ENCODE results near the gene OR1A1.

DNA sequence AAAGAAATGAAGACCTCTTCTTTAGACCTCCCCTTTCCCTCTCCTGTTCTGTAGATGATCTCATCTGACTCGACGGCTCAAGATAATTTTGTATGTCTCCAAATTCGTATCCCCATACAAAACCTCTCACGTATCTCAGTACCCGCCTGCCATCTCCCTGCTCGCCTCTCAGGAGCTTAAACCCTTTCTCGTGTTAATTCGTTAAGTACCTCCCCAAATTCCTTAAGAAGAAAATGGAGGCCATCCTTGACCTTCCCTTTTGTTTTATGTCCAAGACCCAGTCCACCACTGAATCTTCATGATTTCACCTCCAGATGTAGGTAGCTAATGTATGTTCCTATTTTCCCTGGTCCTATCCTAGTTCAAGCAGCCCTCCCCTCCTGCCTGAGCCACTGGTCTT, 49.1 kb downstream of the OR1A1 start:
- TF ChIP-seq, protein P1, sequence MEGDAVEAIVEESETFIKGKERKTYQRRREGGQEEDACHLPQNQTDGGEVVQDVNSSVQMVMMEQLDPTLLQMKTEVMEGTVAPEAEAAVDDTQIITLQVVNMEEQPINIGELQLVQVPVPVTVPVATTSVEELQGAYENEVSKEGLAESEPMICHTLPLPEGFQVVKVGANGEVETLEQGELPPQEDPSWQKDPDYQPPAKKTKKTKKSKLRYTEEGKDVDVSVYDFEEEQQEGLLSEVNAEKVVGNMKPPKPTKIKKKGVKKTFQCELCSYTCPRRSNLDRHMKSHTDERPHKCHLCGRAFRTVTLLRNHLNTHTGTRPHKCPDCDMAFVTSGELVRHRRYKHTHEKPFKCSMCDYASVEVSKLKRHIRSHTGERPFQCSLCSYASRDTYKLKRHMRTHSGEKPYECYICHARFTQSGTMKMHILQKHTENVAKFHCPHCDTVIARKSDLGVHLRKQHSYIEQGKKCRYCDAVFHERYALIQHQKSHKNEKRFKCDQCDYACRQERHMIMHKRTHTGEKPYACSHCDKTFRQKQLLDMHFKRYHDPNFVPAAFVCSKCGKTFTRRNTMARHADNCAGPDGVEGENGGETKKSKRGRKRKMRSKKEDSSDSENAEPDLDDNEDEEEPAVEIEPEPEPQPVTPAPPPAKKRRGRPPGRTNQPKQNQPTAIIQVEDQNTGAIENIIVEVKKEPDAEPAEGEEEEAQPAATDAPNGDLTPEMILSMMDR (IDR thresholded peaks at IDR 0.05; ENCODE audit: insufficient read depth, low read length, poor library complexity, severe bottlenecking), result no peak
- no peak for TF ChIP-seq EZH2phosphoT487 (conservative IDR thresholded peaks at IDR 0.05; ENCODE audit: low read length)

Measured in SU-DHL-6 (cell line).